Measurements from ENCODE around the gene CNOT3. TPM values are rescaled to one million over a fixed set of nuclear protein-coding genes. Genes with fewer than 3 reads are reported as not detected.

The CNOT3 gene
- total RNA-seq, 1 donor: 6.2 TPM

DNA sequence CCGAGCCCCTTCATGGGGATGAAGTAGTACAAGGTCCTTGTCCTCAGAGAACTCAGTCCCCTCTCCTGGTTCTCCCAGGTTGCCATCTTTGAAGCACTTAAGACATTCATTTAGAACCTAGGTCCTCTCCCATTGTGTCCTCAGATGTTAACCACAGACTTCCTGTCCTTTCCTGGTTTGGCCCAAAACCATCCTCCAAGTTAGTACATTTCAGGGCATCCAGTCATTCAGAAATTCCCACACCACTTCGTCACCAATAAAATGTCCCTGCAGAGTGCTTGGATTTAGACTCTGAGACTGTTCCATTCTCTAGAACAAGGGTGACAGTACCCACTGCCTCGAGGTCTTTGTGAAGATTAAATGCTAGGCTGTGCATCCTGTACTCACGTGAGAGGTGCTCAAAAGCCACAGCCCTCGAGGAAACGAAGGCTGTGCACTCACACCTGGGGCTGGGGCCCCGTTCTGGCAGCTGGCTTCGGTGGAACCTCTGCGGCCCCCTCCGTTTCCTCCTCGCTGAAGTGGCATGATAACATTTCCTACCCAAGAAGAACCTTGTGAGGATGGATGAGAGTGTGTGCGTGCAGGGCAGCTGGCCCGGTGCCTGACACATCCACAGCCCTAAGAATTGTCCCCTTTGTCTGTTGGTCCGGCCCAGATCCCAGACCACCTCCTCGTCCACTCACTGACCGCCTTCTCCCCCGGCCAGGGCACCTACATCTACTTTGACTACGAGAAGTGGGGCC, 17.2 kb downstream of the CNOT3 start:
- no peaks in the 10 kb centered on the region for H3K9me3 ChIP-seq (ENCODE audit: low read depth, low read length)
- TF ChIP-seq CTCF (IDR thresholded peaks at IDR 0.05; ENCODE audit: extremely low read depth, low read depth, low read length): no peak
- H3K4me2 ChIP-seq (ENCODE audit: insufficient read depth, low read length): peak overlapping the region; percentile 6
- peaks cover 19% of the 10 kb centered on the region for H4K20me1 ChIP-seq (ENCODE audit: insufficient read depth, low read length)
- no peak overlapping the region for H3K4me3 ChIP-seq (ENCODE audit: insufficient read depth, low read length)
- H3K27me3 ChIP-seq (ENCODE audit: insufficient read depth, low read length): no peaks in the 10 kb centered on the region
- no peak overlapping the region for H2AFZ ChIP-seq (ENCODE audit: low read length)
- peaks cover 77% of the 10 kb centered on the region for H3K36me3 ChIP-seq (ENCODE audit: insufficient read depth, low read length)
- peaks cover 32% of the 10 kb centered on the region for H3K4me1 ChIP-seq (ENCODE audit: insufficient read depth, low read length)
- H3K79me2 ChIP-seq (ENCODE audit: insufficient read depth, low read length): peaks cover 13% of the 10 kb centered on the region
- DNase-seq (ENCODE audit: insufficient read length, low spot score, missing footprints): peak; percentile 95
- H3K27ac ChIP-seq (ENCODE audit: low read depth, low read length): peak overlapping the region; percentile 32

- Histone ChIP-seq H3K9me3 (ENCODE audit: low read depth, low read length) (no peaks in the 10 kb centered on the region), H2AFZ (ENCODE audit: low read length) (no peak overlapping the region), H3K4me3 (ENCODE audit: insufficient read depth, low read length) (no peak overlapping the region), H3K27ac (ENCODE audit: low read depth, low read length) (no peak overlapping the region), H3K27me3 (ENCODE audit: insufficient read depth, low read length) (no peaks in the 10 kb centered on the region), H3K4me1 (ENCODE audit: insufficient read depth, low read length) (peaks cover 39% of the 10 kb centered on the region), H3K79me2 (ENCODE audit: insufficient read depth, low read length) (peaks cover 13% of the 10 kb centered on the region), H3K36me3 (ENCODE audit: insufficient read depth, low read length) (peaks cover 68% of the 10 kb centered on the region), H4K20me1 (ENCODE audit: insufficient read depth, low read length) (peaks cover 19% of the 10 kb centered on the region), H3K4me2 (ENCODE audit: insufficient read depth, low read length) (no peak overlapping the region)
- no peak for DNase-seq (ENCODE audit: insufficient read length, low spot score, missing footprints)
- no peak for TF ChIP-seq CTCF (IDR thresholded peaks at IDR 0.05; ENCODE audit: extremely low read depth, low read depth, low read length)
Measured at GRCh38 chr19:54155694-54156093, 18.1 kb downstream of the CNOT3 start.

DNA sequence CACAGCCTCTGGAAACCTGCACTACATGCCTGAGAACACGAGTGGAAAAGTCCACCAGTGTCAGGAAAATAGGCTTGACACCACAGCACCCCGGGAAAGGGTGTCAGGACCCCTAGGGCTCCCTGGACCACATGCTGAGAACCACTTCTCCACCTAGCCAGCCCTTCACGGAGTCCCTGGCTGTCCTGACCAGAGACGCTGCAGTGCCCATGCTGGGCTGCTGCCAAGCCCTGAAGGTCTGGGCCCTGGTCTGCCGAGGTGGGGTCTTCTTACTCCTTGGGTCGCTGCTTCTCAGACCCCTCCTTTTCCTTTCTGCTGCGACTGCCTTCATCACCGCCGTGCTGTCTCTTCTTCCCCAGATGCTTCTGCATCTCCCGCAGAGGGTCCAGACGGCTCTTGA, 18.9 kb downstream of the CNOT3 start:
- no peak overlapping the region for H3K27ac ChIP-seq (ENCODE audit: low read depth, low read length)
- H4K20me1 ChIP-seq (ENCODE audit: insufficient read depth, low read length): peaks cover 16% of the 10 kb centered on the region
- no peak for DNase-seq (ENCODE audit: insufficient read length, low spot score, missing footprints)
- TF ChIP-seq CTCF (IDR thresholded peaks at IDR 0.05; ENCODE audit: extremely low read depth, low read depth, low read length): no peak
- no peak overlapping the region for H2AFZ ChIP-seq (ENCODE audit: low read length)
- no peak overlapping the region for H3K4me2 ChIP-seq (ENCODE audit: insufficient read depth, low read length)
- H3K79me2 ChIP-seq (ENCODE audit: insufficient read depth, low read length): peaks cover 13% of the 10 kb centered on the region
- H3K9me3 ChIP-seq (ENCODE audit: low read depth, low read length): no peaks in the 10 kb centered on the region
- H3K36me3 ChIP-seq (ENCODE audit: insufficient read depth, low read length): peaks cover 64% of the 10 kb centered on the region
- H3K4me3 ChIP-seq (ENCODE audit: insufficient read depth, low read length): no peak overlapping the region
- H3K27me3 ChIP-seq (ENCODE audit: insufficient read depth, low read length): no peaks in the 10 kb centered on the region
- H3K4me1 ChIP-seq (ENCODE audit: insufficient read depth, low read length): peaks cover 43% of the 10 kb centered on the region

DNA sequence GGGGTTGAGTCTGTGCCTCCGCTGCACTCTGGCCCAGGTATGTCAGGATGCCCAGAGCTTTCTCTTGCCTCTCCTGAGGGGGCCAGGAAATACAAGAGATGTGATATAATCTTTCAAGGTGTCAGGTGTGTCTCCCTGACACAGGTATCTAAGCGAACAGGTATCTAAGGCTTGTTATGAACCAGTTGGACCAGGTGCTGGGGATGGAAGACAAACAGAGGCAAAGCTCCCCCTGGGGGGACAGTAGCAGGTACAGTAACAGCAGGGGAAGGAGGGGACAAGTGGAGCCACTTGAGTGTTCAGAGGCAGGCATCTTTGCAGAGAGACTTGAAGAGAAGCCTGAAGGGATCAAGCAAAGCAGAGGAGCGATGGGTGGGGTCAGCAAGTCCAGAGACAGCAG, 19.4 kb downstream of the CNOT3 start:
- no peak for TF ChIP-seq CTCF (IDR thresholded peaks at IDR 0.05; ENCODE audit: extremely low read depth, low read depth, low read length)
- H3K4me3 ChIP-seq (ENCODE audit: insufficient read depth, low read length): no peak overlapping the region
- no peaks in the 10 kb centered on the region for H3K27me3 ChIP-seq (ENCODE audit: insufficient read depth, low read length)
- H3K27ac ChIP-seq (ENCODE audit: low read depth, low read length): no peak overlapping the region
- H3K9me3 ChIP-seq (ENCODE audit: low read depth, low read length): no peaks in the 10 kb centered on the region
- H3K79me2 ChIP-seq (ENCODE audit: insufficient read depth, low read length): peaks cover 13% of the 10 kb centered on the region
- peaks cover 16% of the 10 kb centered on the region for H4K20me1 ChIP-seq (ENCODE audit: insufficient read depth, low read length)
- H3K4me1 ChIP-seq (ENCODE audit: insufficient read depth, low read length): peaks cover 43% of the 10 kb centered on the region
- no peak overlapping the region for H3K4me2 ChIP-seq (ENCODE audit: insufficient read depth, low read length)
- no peak for DNase-seq (ENCODE audit: insufficient read length, low spot score, missing footprints)
- H3K36me3 ChIP-seq (ENCODE audit: insufficient read depth, low read length): peaks cover 59% of the 10 kb centered on the region
- H2AFZ ChIP-seq (ENCODE audit: low read length): no peak overlapping the region

All from osteoblast (primary cell).